T1000 (cell line): ENCODE data around the gene CCDC92.
"Not testable (repeated sequence)": the region's sequence is repeated elsewhere in the genome, so short reads cannot be mapped to it uniquely, and the experiment has no call there.

Source experiments
- DNase-seq: peaks from one replicate; lab custom pipeline; 2025; ENCODE audit warnings: mixed read lengths; lab: John Stamatoyannopoulos, UW

The CCDC92 gene

DNA sequence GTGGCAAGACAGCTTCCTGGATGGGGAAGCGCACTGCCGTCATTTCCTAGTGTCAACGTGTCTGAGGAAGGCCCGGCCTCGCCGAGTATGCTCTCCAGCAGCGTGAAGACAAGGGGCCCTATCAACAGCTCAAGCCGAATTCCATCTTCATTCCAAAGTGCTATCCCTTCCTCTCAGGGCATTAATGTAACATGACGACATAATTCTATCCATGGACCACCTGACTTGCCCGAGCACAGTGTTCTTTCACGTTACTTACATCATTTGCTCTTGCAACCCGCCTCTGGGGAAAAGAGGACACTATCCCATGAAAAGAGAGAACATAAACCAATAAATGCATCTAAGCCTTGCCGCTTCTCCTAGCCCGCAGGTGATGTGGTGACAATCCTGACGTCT lies 22.9 kb downstream of the CCDC92 start:
- no peak for DNase-seq

DNA sequence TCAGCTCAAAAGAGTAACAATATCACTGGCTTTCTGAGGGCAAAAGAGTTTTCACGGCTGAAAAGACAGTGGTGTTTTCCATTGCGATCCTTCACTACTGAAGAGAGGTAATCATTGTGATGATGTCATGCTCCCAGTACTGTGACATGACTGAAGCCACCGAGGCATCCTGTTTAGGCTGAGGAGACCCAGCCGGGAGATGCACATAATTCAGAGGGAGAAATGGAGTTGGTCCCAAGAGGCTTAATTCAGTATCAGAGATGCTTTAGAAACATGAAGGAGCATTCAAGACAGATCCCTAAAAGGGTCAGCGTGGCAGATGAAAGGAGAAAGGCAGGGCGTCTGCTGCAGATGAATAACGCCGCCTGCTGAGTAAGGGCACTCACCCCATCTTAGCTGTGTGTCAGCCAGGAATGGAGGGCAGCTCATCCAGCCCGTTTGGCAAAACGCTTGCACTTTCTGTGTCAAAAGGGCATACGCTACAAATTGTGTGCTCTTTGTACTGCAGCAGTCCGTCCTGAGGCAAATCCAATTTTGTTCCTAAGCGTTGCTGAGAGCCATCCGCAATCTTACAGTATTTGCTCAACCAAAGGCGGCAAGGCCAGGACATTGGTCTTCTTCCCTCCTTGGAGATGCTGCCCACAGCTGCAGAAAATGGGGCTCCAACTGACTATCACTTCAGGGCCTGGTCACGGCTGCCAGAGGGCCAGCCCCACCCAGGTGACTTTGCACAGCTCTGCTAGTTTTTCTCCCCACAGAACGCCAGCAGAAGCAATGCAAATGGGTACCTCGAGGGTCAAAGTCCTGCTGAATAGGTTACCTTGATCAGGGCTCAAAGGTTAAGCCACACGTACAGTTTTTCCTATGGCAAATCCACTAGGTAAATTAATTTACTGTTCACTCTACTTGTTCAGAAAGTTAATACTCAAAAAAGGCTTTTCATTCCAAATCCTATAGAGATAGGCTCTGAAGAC lies 23.5 kb downstream of the CCDC92 start:
- no peak for DNase-seq

DNA sequence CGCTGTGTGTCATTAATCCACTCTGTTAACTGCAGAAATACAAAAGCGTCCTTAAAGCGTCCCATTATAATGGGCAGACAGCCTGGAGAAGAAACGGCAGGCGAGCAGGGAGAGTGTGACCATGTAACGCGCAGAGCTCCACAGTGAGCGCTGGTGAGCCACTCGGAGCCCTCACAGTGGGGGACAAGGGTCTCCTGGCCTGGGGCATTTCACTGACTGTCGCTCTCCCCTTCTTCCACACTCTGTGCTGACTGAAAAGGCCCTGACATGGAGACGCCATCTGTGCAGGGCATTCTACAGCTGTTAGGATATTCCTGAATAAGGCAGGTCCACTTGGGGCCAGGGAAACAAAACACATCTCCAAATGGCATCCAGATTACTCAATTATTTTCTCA lies 24.2 kb downstream of the CCDC92 start:
- no peak for DNase-seq

DNA sequence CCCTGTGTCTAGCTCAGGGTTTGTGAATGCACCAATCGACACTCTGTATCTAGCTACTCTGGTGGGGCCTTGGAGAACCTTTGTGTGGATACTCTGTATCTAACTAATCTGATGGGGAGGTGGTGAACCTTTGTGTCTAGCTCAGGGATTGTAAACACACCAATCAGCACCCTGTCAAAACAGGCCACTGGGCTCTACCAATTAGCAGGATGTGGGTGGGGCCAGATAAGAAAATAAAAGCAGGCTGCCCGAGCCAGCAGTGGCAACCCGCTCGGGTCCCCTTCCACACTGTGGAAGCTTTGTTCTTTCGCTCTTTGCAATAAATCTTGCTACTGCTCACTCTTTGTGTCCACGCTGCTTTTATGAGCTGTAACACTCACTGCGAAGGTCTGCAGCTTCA lies 25.1 kb downstream of the CCDC92 start:
- DNase-seq = not testable (repeated sequence)

DNA sequence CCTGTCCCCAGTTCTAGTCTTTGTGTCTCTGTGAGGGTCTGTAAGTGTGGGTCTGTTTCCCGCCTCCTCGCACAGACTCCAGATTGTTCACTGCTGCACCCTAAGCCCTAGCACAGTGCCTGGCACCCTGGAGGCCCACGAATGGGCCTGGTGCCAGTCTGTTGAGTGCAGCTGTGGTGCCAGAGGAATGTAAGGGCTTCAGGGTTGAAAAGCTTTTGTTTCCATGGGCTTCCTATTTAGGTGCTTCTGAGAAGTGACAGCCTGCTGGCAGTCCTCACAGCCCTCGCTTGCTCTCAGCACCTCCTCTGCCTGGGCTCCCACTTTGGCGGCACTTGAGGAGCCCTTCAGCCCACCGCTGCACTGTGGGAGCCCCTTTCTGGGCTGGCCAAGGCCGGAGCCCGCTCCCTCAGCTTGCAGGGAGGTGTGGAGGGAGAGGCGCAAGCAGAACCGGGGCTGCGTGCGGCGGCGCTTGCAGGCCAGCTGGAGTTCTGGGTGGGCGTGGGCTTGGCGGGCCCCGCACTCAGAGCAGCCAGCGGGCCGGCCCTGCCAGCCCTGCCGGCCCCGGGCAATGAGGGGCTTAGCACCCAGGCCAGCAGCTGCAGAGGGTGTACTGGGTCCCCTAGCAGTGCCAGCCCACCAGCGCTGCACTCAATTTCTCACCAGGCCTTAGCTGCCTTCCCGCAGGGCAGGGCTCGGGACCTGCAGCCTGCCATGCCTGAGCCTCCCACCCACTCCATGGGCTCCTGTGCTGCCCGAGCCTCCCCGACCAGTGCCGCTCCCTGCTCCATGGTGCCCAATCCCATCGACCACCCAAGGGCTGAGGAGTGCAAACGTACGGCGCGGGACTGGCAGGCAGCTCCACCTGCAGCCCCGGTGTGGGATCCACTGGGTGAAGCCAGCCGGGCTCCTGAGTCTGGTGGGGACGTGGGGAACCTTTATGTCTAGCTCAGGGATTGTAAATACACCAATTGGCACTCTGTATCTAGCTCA lies 25.8 kb downstream of the CCDC92 start:
- not testable (repeated sequence) for DNase-seq

DNA sequence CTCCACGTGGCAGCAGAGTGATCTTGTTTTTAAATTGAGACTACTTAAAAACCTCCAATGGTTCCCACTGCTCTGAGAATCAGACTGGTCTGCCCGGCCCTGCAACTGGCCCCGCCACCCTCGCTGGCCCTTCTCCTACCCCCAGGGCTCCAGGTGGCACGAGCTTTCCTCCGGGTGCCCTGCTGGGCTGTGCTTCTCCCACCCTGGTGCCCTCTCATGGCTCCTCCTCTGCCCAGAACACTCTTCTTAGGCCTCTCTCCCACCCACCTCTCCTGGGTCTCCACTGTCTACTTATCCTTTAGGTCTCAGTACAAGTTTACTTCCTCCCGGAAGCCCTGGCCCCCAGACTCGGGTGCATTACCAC lies 26.5 kb downstream of the CCDC92 start:
- no peak for DNase-seq

DNA sequence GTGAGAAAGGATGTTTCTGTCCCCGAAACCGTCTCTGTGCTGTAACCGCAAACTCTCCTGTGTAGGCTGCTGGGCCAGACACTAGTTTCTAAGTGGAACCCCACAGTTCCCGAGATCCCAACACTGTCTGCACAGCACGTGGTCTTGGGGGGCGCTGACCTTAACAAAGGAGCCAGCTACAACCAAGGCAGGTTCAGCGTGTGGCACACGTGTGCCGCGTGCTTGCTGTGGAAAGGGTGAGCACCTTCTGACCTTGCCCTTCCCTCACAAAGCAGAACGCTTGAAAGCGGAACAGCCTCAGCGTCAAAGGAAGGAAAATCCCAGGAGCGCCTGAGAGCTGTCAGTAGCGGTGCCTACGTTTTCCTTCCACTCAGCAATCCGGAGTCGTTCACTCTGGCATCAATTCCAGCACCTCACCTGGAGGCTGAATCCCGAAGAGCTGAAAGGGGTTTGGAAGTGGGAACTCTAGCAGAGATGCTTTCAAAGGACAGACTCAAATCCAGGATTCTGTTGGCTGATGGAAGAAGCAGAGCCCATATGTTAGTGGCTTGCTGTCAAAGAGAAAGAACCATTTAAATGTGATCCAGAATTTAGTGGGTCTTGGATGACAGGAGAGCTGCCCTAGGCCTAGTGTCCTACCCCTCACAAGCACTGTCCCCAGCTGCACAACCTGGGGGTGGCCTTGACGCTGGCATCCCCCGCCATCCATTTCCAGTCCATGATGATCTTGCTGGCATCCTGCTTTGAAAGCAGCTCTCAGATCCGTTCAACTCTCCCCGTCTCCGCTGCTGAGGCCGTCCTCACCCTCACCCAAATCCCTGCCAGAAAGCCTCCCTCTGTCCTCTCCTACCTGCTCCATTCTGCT lies 27.1 kb downstream of the CCDC92 start:
- DNase-seq = no peak

DNA sequence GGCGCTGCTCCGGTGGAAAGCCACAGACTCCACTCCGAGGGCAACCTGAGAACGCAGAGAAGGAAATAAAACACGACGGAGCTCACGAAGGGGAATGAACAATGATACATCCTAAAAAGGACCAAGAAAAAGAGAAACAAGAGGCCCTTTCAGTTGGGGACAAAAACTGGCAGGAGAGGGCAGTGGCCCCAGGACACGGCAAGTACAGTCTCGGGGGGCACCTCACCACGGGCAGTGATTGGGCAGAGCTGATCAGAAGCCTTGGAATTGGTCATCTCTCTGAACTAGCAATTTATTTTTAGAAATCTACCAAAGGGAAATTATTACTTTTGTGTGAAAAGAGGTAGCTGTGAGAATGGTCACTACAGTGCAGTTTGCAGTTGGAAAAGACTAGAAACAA lies 27.9 kb downstream of the CCDC92 start:
- DNase-seq = no peak

DNA sequence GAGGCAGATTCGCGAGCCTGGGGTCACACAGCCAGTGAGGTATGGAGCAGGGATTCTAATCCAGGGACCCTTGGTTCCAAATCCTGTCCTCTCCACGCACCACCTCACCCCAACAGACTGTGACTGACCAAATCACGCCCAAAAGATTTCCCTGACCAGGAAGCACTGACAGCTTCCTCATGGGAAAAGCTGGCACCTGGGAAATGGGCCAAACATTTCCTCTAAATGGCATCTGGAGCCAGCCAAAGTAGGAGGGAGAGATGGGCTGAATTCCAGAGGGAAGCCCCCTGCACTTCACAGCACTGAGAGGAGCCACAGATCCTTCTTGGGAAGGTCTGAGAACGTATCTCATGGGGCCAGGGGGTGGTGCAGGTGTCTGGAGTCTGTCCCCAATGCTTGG lies 28.8 kb downstream of the CCDC92 start:
- DNase-seq = no peak

DNA sequence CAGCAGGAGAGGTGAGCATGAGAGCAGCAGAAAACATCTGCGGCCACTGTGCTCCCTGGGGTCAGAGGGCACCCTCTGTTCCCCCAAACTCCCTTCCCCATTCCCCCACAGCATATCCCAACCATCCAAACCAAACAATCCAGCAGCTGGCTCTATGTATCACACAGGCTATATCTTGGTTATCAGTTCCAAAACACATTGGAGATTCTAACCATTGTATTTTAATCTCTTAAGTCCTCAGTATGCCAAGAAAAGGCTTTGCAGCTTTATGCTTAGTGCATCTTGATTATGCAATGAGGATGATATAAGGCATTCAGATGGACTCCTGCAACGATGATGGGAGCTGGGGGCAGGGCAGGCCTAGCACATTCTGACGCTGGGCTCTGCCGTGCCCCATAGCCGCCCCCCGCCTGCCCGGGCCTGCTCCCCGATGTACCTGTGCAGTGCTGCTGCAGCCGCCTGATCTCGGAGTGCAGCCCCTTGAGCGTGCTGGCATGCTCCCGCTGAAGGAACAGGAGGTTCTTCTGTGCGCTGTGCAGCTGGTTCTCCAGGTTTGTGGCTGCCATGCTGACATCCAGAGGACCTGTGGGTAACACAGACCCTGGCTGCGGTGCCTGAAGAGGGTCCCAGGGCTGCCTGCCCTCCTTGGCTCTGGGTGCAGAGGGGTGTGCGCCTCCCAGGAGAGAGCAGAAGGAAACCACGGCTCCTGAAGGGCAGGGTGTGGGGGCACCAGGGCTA lies 29.6 kb downstream of the CCDC92 start:
- DNase-seq = peak; percentile 6

DNA sequence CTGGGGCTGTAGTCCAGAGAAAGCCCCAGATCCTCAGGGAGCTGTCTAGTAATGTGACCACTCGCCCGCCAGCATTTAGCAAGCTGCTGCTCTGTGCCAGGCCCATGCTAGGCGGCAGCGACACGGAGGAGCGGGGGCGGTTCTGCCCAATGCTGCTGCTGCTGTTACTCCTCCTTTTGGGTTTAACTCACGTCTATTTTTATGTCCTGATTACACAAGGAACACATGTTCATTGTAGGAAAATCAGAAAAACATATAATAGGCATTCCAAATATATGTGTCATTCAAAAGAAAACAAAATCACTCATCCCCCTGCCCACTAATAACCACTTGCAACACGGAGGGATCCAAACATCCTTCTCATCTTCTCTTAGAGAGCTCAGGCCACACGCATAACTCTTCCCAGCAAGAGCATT lies 30.4 kb downstream of the CCDC92 start:
- peak; percentile 67 for DNase-seq

DNA sequence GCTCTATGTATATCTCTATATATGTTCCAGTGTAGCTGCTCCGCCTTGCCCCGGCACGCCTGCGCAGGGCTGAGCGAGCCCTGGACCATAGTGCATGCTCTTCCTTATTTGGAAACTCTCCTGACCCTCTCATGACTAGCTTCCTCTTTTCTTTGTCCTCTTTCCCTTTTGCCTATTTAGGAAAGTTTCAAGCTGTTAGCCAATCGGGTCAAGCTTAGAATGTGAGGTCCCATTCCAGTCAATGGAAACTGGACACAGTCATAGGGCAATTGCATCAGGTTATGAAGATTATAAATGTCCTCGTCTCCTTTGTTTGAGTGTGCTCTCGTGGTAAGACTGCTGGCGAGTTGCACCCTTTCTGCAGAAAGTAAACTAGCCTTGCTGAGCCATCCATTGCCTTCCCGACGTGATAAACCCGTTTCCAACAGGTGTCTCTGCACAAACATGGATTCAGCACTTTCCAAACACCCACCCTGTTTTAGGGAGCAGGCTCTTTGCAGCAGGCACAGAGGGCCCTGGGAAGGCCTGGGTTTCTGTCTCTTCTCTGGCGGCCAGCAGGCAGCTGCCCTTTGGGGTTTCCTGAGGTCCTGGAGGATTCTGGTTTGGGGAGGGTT lies 30.9 kb downstream of the CCDC92 start:
- DNase-seq = no peak

DNA sequence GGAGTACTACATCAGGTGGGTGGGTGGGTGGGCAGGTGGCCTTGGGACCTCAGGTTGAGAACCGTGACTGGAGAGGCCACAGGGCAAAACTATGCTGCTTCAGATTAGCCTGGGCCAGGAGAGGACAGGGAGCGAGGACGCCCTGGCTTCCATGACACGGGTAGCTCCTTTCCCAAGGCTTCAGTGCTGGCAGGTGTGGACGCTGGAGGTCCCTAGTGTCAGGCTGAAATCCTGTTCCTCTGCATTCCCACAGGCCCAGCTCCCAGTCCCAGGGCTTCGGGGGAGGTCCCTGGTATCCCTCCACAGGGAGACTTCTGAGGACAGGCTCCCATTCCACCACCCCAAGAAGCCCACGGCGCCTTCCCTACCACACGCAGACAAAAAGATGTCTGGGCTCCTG lies 31.6 kb downstream of the CCDC92 start:
- DNase-seq = no peak

DNA sequence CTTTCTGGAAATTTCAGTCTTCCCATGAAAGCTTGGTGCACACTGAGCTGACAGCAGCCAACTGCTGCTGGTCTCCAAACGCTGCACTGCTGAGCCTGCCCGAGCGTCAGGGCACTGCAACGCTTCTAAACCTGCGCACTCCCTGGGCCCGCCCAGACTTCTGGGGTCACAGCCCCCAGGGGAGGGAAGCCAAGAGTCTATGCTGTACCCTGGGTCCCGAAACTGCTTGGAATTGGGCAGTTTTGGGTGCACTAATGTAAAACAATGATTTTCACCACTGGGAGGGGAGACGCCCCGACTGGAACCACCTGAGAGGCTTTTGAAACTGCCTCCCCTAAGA lies 32.0 kb downstream of the CCDC92 start:
- no peak for DNase-seq

DNA sequence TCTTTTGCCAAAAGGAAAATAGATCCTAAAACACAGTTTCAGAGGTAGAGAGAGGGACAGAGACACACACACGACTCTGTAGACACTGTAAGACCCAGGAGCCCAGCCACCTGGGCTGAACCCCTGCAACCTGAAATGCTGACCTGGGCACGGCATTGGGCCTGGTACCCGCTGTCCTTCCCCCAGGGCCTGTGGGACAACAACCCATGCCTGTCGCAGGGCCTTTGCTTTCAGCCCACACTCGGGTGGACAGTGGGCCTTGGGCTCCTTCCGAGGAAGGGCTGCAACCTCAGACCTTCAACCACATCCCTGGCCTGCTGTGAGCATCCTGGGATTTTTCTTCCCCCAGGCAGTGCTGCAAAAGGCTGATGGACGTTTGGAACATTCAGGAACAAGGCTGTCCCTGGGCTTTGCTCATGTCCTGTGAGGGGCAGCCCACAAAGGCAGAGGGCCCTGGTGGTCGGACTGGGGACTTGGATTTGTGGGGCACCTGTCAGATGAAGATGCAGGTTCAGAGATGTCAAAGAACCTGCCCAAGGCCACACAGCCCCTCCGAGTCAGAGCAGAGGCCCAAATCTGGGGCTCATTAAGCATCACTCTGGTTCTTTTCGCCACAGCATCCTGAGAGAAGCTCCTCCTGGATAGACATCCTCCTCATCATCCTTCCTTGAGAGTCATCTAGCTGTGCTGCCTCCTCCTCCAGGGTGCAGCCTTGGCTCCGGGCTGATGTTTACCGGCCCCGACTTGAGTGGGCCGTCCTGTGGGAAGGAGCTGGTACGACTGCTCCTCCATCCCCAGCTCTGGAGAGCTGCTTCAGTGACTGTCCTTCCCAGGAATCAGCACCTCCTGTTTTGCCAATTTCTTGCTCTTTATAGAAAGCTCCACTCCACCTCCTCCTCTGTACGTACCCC lies 32.7 kb downstream of the CCDC92 start:
- DNase-seq = no peak

DNA sequence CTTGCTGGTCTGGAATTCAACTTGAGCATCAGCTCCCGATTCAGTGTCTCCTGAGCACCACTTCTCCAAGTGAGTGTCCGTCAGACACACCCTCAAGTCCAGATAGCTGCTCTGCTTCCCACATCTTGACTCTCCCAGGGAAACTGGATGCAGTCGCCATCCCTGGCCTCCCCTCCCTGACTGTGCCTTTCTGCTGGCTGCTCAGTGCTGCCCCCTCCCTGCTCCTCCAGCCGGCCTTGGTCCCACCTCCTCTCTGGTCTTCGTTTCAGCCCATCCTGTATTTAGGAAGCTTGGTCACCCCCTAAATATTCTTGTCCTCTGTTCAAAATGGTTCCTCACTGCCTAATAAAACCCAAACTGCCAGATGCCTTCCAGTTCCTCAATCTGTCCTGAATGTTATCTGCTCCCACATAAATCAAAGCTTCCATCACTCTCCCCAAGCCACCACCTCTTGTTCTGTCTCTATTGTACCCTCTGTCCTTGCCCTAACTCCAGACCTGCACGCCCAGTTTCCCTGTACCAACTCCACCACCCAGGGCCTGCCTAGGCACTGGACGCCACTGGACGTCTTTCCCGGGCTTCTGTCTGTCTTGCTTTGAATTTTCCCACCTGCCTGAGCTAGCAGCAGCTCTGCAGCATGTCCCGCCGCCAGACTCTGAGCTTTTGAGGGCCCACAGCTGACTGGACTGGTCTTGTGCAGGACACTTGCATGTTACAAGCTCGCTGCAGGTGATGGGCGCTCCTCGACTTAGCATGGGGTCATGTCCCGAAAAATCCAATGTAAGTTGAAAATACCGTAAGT lies 33.8 kb downstream of the CCDC92 start:
- DNase-seq = no peak

DNA sequence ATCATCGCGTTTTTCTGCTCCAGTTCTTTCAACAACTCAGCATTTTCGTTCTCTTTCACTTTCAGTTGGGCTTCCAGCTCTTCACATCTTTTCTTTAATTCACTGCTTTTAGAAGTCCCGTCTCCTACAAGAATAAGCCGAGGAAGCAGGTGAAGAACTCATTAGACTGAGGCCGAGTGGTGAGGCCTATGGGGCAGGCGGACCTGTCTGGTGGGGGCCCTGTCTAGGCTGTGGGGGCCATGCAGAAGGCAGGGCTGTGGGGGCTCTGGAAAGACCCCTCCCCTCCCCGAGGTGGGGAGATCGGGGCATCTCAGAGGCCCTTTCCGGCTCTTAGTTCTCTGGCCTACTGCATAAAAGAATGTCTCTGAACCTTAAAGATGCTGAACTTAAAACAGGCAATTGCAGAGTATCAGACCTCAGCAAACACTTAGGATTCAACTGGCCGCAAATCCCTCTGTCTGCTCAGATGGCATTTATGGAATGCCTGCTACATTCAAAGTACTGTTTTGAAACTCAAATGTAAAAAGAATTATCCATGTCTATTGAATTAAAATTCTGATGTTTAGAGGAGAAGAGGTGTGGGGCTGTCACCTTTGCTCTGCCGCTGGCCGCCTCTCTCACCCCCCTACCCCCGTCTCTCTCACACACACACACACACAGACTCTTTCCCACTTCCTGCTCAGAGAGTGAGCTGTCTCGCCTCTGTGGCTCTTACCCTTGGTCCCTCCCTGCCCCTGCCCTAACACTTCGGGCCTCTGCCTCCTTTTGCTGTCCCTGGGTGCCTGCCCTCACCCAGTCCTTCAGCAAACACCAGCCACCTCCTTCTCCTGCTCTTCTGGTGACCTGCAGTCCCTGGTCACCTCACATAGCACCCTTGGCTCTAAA lies 34.7 kb downstream of the CCDC92 start:
- no peak for DNase-seq
